GM19438 (cell line): Measurements from ENCODE around the gene SPRR4.
"Not testable (repeated sequence)": the region's sequence is repeated elsewhere in the genome, so short reads cannot be mapped to it uniquely, and the experiment has no call there.

ENCODE experiments used
- ATAC-seq: cut with Tn5 transposase; IDR thresholded peaks from one replicate; pipeline ENCODE4 v1.9.1; 2021; ENCODE audit warnings: low read depth; ENCODE audit not compliant: unreplicated experiment

SPRR4 gene

DNA sequence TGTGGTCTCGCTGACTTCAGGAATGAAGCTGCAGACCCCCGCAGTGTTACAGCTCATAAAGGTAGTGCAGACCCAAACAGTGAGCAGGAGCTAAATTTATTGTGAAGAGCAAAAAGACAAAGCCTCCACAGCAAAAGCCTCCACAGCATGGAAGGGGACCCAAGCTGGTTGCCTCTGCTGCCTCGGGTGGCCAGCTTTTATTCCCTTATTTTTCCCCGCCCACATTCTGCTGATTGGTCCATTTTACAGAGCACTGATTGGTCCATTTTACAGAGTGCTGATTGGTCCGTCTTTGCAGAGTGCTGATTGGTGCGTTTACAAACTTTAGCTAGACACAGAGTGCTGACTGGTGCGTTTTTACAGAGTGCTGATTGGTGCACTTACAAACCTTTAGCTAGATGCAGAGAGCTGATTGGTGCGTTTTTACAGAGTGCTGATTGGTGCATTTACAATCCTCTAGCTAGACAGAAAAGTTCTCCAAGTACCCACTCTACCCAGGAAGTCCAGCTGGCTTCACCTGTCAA, 40.8 kb downstream of the SPRR4 start:
- ATAC-seq = not testable (repeated sequence)

GRCh38 chr1:153021829-153022228, 51.4 kb downstream of the SPRR4 start:
- not testable (repeated sequence) for ATAC-seq
